A204.1 (cell line): ENCODE results near the gene LGALSL.

Source experiments
- FAIRE-seq: peaks from 2 replicates; lab custom pipeline; 2012; peaks lifted over from hg19 to GRCh38; lab: Jason Lieb, UNC

LGALSL gene

DNA sequence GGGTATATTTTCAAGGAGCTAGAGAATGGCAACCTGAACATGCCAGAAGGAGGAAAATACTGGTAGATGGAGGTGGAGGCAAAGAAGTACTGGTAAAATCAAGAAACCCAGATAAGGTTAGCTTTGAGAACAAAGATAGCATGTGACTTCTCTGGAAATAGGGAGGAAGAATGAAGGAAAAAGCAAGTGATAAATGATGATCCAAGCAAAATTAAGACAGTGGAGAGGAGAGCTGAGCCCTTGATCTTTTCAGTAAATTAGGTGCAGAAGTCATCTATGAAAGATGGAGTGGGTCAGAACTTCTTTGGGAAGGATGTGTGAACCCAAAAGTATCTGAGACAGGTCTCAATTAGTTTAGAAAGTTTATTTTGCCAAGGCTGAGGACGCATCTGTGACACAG, 44.5 kb downstream of the LGALSL start:
- no peak for FAIRE-seq

DNA sequence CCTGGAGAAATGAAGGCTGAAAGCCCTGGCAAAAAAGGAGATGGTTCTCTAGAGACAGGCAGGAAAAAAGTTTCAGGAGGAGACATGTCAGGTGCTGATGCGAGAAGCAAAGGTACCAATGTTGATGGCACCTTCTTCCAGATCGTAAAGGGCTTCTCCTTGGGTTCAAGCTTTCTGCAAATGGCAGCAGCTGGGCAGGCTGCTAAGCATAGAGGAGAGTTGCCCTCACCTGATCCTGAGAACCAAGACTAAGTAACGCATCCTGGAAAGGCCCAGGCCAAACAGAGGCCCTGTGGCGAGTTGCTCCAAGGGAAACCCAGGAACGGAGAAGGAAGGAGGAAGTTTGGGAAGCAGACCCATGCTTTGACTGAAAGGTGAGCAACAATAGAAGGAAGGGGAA, 46.6 kb downstream of the LGALSL start:
- no peak for FAIRE-seq

DNA sequence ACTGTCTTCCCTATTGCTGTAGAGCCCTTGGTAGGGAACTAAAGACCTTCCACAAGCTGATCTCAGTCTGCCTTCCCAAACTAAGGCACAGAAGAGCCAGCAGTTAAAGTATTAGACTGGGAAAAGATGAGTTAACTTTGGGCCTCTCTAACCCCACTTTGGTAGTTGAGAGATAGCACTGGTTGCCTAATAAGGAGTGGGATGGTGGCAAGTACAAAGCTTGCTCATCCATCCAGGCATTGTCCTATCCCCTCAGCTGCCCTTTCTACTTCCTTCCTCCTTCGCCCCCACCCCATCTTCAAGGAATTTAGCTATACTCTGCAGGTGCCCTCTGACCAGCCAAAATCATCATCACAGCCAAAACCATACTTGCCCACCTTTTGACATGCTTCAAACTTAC, 48.0 kb downstream of the LGALSL start:
- no peak for FAIRE-seq

DNA sequence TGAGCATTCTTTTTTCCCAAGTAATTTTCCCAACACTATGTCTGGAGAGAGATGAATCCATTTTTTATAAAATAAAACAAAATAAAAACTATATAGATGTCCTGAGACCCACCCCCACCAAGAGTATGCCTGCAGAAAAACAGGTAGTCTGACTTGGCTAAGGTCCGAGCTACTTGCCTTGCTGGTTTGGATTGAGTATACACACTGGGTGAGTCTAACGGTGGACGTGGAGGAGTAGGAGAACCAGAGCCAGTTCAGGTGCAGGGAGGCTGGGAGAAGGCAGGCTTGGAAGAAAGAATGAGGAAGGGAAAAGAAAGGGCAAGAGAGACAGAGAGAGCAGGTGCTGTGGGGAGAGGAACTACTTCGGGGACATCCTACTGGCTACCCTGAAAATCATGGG, 48.9 kb downstream of the LGALSL start:
- FAIRE-seq: no peak

DNA sequence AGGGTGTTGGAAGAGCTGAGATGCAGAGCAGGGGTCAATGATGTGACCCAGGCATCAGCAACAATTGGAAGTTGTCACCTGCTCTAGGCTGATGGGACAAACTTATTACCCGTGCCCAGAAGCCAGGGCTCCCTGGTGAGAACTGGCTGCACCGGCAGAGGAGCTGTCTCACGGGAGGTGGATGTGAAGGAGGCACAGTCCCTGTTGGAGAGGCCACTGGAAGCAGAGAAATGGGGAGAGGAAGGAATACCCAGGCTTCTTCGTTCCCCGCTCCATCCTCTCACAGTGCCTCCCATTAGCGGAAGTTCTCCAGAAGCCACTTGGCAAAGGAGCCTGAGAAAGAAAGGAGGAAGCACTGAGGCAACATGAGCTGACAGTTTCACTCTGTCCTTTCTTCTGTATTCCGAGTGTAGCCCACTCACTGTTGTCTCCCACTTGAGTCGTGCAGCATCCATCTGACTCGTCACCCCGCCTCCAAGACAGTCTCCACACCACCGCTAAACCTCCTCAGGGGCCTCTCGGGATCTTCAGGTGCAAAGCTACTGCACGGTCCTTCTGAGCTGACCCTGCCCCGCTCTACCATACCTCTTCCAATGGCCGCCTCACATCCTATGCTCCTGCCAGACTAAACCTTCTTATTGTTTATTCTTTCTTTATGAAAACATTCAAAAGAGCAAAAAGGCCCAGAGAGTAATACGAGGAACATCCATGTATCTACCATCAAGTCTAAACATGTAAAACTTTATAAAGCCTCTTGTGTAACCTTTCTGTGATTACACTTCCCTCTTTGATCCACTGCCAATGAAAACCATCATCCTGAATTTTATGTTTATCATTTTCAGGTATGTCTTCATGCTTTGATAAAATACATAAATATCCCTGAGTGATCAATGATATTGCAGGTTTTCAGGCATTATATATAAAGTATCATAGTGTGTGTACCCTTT, 51.1 kb downstream of the LGALSL start:
- FAIRE-seq: no peak

DNA sequence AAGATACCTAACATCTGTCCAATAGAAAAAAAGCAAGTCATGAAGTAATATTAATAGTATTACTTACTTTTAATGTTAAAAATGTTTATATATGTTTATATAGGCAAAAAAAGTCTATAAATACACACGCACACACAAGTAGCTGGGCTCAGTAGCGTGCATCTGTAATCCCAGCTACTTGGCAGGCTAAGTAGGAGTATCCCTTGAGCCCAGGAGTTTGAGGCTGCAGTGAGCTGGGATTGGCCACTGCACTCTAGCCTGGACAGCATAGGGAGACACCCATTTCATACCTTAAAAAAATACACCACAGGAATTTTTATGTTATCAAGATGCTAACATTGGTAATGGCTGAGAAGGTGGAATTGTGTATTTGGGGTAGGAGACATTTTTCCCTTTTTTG, 52.7 kb downstream of the LGALSL start:
- no peak for FAIRE-seq
